Brain pericyte (primary cell): ENCODE results near the gene PPEF2.
A peak's percentile ranks its signal among the peaks of the same experiment; 100 is the strongest.

Experiments
- DNase-seq: peaks from one replicate; pipeline ENCODE4 v3.0.0-alpha.2; 2012; ENCODE audit warnings: low read depth, low spot score

The PPEF2 gene

DNA sequence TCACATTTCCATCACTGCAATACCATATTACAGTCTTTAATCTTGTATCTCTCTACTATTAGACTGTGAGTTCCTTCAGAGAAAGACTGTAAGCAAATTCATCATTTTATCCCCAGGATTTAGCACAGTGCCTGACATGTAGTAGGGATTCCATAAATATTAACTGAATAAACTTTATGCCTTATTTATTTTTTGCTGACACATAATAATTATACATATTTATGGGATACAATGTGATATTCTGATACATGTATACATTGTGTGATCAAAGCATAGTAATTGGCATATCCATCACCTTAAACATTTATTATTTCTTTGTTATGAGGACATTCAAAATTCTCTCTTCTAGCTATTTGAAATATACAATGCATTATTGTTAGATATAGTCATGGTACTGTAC is 3.7 kb downstream of the PPEF2 start:
- no peak for DNase-seq

DNA sequence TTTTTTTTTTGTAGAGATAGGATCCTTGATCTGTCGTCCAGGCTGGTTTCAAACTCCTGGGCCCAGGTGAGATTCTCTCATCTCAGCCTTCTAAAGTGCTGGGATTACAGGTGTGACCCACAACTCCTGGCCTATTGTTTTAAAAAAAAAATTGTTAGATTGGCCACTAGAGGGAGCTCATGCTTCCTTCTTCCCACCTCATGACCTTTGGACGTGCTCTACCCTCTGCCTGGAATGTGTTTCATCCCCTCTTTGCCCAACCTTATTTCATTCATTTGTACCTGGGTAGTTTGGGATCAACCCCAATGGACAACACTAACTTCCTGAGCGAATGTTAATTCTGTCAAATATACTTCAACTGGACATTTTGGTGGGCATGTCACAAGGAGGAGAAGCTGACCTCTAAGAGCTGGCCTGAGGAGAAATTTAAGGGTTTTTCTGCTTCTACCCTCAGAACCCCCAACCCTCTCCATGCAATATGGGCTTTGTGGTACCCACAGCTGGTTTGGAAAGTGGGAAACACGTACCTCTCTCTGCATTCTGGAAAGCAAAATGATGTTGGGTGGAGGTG is 6.4 kb downstream of the PPEF2 start:
- DNase-seq = no peak

DNA sequence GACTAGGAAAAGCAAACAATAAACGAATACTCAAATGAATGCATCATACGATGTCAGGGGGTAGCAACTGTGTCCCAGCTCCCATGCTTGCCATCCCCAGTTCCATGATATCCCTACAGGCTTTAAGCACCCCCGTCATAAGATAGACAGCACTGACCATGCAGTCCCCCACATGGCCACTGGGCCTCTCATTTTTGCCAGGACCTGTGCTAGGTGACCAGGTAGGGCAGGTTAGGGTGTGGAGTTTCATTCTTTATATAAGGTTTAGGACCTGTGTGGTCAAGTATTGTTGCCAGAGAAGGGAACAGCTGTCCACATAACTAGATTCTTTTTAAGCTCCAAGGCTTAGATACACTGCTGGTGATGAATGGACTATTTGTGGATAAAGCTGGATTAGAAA is 9.7 kb downstream of the PPEF2 start:
- no peak for DNase-seq

DNA sequence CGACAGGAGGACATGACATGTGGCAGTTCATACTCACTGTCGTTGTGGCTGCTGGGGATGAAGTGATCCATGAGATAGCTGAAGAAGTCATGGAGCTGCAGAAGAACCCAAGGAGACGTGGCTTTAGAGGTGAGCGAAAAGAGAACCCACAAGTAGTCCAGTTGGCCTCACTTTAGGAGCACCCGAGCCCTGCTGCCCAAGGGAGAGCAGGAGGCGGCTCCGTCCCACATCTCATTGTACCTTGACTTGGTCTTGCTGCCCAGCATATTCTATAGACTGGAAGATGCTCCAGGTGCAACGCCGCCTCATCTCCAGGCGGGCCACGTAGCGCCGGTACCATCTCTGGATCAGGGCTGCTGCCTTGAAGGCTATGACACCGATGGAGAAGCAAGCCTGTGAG is 10.6 kb downstream of the PPEF2 start:
- no peak for DNase-seq

DNA sequence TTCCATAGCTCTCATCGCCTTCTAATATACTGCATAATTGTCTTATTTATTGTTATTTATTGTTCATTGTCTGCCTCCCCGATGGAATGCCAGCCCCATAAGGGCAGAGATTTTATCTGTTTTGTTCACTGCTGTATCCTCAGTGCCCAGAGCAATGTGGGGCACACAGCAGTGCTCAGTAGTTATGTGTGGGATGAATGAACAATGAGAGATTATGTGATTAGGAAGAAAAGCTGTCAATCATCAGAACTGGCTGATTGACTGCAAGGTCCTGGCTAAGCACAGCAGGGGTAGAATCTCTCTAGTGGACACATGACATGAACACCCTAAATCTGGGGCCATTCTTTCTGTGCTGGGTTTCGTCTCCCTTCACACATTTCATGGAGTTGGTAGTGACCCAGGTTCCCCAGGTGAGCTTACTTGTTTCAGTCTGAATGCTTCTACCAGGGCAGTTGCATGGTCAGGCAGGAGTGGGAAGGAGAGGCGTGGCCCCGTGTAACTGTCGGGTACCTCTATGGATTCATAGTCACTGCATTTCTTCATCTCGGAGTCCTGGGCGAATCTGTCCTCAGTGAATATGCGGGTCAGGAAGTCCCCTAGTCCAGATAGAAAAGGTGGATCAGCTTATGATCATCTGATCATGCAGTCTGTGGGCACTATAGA is 12.6 kb downstream of the PPEF2 start:
- no peak for DNase-seq

DNA sequence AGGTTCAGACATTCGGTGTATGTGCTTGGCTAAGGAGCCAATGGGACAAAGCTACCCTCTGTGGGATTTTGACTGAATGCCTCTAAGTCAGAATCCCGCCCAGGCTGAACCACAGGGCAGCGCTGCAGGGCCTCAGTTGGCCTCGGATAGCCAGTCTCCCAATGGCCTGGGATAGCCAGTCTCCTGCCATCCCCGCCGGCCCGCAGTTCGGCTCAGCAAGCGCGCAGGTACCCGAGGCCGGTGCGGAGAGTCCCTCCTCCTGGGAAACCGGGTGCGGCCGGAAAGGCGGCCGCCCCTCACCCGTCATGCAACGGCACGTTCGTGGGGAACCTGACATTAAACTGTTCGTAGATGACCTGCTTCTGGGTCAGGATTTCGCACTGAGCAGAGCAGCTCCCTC is 16.1 kb downstream of the PPEF2 start:
- DNase-seq = no peak

DNA sequence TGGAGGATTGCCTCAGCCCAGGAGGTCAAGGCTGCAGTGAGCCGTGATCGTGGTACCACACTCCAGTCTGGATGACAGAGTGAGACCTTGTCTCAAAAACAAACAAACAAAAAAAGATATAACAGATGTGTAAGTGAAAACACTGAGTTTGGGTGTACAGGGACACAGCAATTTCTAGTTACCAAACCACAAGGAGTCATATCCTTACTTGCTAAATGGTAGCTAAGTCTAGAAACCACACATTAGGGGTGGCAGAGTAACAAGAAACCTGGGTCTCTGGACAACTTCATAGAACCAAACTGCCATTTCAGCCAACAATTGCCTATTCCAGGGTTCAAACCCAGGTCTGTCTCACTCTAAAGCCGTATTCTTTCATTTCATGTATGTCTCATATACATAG is 20.8 kb downstream of the PPEF2 start:
- DNase-seq = no peak

DNA sequence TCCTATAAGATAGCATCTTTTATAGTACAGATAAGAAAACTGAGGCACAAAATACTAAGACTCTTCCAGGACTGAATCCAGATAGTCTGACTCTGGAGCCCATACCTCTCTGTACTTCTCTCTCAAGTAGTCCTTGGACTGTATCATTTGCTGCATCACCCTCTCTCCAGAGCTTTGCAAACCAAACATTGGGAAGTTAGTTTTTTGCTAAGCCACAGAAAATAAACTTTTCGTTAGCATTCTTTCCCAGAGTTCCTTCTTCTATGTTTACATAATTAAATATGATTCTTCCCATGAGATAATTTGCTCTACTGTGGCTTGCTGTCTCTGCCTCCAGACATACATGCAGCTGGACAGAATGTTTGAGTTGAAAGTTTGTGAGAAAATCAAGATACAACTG is 22.0 kb downstream of the PPEF2 start:
- DNase-seq = no peak

DNA sequence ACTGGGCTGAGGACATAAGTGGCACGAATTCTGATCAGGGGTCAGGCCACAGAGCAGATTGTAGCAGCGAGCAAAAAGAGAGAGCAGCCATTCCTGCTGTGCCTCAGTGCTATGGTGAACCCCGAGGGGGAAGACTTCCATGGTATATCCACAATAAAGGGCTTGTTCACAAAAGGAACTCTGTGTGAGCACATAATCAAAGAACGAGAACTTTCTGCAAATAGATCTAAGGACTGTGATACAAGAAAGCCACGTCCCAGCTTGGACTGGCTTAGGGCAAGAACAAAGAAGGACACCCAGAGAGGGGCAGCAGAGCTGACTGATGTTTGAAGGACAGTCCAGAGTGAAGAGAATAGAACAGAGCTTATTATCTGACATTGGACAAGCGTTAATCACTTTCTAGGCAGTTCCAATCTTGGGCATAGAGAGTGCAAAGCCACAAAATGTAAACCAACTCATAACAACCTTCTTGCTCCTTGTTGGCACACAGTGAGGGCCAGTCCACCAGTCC is 24.0 kb downstream of the PPEF2 start:
- no peak for DNase-seq

DNA sequence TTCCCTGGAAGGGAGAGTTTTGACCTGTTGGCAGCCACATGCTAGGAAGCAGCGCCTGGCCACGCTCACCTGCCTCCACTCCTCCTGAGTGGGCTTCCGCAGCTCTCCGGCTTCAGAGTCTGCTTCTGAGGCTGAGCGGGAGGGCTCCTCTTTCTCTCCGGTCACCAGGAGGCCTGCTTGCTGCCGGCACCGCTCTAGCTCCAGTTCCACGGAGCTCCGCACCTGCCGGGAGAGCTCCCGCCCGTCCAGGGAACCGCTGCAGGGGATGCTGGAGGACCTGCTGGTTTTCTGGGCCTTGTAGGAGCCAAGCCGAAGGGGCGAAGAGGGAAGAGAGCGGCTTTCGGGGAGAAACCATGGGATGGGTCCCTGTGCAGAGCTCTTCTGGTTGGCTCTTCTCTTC is 26.0 kb downstream of the PPEF2 start:
- no peak for DNase-seq

DNA sequence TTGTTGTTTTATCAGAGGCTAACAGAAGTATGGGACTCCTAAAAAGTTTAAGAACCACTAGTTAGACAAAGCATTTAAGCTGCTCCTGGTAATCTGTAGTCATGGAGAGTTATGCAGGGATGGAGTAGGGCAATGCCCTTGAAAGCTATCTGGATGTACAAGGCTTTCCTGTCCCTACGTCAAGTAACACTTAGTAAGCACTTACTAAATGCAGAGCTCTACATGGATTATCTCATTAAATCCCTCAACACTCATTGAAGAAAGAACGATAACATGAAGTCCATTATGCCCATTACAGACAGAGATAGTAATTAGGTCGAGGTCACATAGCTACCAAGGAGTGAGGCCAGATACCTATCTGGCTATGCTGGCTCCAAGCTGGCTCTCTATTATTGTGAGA is 33.2 kb downstream of the PPEF2 start:
- no peak for DNase-seq

DNA sequence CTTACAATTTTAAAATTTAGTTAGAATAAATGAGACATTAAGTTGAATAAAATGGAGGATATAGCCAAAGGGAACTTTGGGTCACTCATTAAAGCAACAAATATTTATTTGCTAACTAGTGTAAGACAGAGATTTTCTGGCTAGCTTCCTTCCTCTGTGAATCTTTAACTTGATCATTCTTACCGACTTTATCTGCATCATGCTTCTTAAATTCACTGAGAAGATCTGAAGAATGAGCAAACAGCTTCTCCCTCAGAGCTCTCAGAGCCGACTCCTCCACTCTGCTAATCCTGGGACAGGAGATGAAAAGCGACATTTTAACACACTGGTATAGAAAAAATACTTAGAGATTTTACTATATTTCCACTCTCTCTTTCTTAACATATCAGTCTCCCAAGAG is 35.1 kb downstream of the PPEF2 start:
- no peak for DNase-seq

DNA sequence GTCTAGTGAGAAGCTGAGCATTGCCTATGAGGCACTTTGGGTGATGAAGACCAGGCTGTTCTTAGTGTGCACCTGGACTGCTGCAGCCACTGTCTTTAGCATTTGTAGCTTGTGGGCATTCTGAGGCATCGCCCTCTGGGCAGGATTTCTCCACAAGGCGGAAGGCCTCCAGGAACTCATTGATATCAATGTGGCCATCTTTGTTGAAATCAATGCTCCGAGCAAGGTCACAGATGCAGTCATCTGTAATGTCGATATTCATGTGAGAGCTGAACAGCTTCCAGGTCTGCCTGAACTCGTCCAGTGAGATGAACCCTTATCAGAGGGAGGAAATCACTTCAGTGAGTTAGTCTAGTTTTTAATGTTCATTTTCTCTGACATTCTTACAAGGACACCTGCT is 41.6 kb downstream of the PPEF2 start:
- DNase-seq = no peak

DNA sequence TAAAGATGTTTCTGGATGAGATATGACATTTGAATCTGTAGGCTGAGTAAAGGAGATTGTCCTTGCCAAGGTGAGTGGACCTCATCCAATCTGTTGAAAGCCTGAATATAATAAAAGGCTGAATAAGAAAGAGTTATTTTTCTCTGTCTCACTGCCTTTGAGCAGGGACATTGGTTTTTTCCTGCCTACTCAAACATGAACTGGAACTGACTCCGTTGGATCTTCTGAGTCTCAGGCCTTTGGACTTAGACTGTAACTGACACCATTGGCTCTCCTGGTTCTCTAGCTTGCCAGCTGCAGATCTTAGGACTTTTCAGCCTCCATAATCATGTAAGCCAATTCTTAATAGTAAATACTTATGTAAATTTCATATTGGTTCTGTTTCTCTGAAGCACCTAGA is 43.5 kb downstream of the PPEF2 start:
- no peak for DNase-seq

DNA sequence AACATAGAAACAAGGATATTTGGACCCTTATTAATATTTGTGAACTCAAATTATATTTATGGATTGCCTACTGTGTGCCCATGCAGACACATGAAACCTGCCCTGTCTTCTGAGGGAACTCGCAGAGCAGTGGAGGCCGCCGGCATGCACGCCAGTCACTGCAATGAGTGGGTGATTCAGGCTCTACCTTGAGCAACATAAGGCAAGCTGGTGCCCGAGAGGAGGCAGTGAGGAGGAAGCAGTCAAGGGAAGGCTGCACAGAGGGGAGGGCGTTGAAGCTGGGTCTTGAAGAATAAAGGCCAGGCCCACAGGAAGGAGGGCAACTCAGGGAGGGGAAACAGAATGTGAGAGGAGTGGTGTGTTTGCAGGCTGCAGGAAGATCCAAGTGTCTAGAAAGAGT is 52.8 kb downstream of the PPEF2 start:
- no peak for DNase-seq

DNA sequence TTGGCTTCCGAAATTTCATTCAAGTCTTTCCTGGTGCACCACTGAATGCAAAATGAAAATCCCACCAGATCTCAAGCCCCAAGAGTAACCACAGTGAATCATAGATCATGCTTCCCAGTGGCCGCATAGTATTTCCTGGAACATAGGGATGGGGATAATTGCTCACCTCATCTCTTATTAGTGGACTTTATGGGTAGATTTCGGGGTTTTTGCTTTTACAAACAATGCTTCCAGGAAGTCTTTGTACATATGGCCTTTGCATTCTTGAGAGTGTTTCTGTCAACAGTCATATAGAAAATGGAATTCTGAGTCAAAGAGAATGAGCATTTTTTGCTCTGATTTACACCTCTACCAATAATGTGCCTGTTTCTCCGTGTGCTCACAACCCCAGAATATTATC is 53.4 kb downstream of the PPEF2 start:
- DNase-seq = no peak

DNA sequence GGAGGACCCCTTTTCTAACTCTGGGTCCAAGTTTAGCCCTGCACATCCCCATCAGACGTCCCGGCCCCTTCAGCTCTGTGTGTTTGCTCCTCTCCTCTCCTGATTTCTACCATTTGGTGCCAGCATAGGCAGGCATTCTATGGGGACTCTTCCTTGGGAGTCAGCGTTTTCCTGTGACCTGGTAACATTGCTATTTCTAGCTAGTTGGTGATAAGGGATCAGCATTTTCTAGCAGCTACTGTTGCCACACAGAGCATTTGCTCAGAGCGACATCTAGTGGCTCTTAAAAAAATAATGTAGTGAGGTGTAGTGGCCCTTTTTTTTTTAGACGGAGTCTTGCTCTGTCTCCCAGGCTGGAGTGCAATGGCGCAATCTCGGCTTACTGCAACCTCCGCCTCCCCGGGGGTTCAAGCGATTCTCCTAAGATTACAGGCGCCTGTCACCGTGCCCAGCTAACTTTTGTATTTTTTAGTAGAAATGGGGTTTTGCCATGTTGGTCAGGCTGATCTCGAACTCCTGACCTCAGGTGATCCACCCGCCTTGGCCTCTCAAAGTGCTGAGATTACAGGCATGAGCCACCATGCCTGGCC is 54.0 kb downstream of the PPEF2 start:
- peak; percentile 33 for DNase-seq

DNA sequence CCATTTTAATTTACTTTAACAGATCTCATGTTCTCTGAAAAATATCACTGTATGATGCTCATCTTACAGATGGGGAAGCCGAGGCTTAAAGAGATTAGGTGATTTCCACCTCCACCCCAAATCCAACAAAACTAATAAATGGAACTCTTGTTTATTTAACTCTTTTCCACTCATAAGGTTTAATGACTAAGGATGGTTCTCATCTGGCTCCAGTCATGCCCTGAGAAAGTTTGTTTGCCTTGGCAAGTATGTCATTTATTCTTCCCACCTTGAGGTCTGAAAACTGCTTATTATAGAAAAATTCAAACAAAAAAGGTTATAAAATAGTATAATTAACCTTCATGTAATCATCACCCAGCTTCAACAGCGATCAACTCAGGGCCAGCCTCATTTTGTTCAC is 56.3 kb downstream of the PPEF2 start:
- no peak for DNase-seq

DNA sequence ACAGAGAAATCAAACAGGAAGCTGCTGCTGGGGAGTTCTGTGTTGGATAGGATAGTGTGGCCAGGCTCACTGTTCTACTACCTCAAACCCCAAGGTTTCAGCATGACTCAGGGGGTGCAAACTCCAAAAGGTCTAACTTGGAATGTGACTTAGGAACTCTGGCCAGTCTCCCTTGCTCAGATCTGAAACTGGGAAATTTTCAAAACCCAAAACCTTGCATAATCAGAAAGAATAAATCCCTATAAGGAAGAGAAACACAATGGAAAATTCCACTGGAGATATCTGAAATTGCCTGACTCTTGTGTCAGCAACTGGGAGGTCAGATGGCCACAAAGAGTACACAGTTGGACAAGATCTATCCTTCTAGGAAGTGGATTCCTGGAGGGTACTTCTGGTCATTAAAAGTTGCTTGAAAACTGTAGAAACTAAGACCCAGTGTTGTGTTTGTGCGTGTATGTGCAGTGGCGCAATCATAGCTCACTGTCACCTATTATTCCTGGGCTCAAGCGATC is 58.0 kb downstream of the PPEF2 start:
- DNase-seq = no peak

DNA sequence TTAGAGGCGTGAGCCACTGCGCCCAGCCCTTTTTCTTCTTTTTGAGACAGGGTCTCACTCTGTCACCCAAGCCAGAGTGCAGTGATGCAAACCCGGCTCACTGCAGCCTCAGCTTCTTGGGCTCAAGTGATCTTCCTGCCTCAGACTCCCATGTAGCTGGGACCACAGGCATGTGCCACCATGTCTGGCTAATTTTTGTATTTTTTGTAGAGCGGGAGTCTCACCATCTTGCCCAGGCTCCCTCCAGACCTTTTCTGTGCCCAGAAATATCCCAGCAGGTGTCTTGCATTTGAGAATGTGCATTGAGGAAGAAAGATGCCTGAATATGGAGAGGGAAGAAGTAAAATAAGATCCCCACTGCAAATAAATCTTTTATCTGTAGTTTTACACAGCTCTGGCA is 58.7 kb downstream of the PPEF2 start:
- no peak for DNase-seq

DNA sequence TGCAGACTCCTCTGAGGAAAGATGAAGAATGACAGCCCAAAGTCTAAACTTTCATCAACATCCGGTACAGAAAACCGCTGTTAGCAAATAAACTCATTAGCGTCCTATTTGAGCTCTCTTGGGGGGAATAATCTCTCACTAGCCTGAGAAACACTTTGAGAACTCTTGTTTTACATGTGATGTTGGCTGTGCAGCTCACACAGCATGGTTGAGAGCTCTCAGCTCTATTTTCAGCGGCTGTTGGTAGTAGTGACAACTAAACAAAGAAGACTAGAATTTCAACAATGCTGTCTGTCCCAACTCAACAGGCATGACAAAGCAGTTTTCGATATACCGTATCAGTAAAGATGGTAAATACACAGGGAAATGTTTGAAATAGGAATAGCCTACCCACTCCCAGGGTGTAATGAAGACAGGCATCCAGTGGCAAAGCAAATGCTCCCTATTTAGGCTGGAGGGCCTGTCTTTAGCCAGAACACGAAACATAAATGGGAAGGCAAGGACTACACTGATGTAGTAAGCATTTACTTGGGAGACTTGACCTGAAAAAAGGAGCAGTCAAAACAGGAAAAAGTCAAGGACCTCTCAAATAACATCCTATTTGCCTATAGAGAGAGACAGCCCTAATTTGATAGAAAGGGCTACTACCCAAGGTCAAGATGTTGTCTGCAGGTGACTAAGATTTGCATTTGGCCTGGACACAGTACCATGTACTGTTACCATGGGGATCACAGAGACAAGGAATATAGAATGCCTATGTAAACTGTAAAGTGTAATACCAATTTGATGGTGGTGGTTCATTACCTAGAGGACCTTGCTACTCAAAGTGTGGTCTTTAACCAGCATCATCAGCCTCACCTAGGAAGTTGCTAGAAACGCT is 60.4 kb downstream of the PPEF2 start:
- DNase-seq = no peak

DNA sequence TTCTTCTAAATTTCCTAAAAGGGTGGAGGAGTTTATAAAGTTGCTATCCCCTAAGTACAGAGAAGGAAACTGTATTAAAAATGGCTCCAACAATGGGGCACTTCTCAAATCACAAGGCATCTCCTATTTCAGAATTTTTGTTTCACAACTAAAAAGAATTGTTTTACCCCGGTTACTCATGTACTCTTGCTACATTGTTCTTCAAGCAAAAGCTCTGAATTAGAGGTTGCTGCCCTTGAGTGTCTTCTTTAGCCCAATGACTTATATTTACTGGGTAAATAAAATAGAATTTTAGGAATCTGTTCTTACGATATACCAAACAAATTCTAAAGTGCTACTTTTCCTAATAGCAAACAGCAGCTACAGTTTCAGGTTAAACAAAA is 67.5 kb downstream of the PPEF2 start:
- no peak for DNase-seq
